Neural cell (in vitro differentiated cells): ENCODE data around the gene PDIA6. TPM values are rescaled to one million over a fixed set of nuclear protein-coding genes. Genes with fewer than 3 reads are reported as not detected.

Experiments used
- H2AFZ ChIP-seq: fragments of 200-600, 300-800 bp; sonication (generic), shearing (Covaris generic); 2 replicates; pipeline ENCODE4 v1.6.0; 2014; ENCODE audit warnings: low read depth, mild to moderate bottlenecking, antibody characterized with exemption, low read length, moderate library complexity
- H3F3A ChIP-seq: fragments of 200-600 bp; shearing (Covaris generic); 2 replicates; pipeline ENCODE4 v1.6.1; 2016; ENCODE audit warnings: mild to moderate bottlenecking, moderate library complexity, mixed read lengths, antibody characterized with exemption, low read length; ENCODE audit not compliant: insufficient read depth, poor library complexity, severe bottlenecking
- H3K27ac ChIP-seq: fragments of 200-600, 300-800 bp; sonication (generic), shearing (Covaris generic); 2 replicates; pipeline ENCODE4 v1.5.1; 2014; ENCODE audit warnings: mild to moderate bottlenecking, low read length, moderate library complexity
- H3K27me3 ChIP-seq: fragments of 300-800, 200-600 bp; sonication (generic), shearing (Covaris generic); 2 replicates; pipeline ENCODE4 v1.6.0; 2014; ENCODE audit warnings: mild to moderate bottlenecking, low read depth, low read length, moderate library complexity; ENCODE audit not compliant: insufficient read depth
- H3K36me3 ChIP-seq: fragments of 300-800, 200-600 bp; sonication (generic), shearing (Covaris generic); 2 replicates; pipeline ENCODE4 v1.5.1; 2014; ENCODE audit warnings: mild to moderate bottlenecking, antibody characterized with exemption, low read length, moderate library complexity; ENCODE audit not compliant: insufficient read depth
- H3K4me2 ChIP-seq: fragments of 300-800, 200-600 bp; sonication (generic), shearing (Covaris generic); 2 replicates; pipeline ENCODE4 v1.6.0; 2014; ENCODE audit warnings: mild to moderate bottlenecking, low read length
- H3K4me3 ChIP-seq: fragments of 300-800, 200-600 bp; sonication (generic), shearing (Covaris generic); 2 replicates; pipeline ENCODE4 v1.5.1; 2014; ENCODE audit warnings: mild to moderate bottlenecking, low read length, moderate library complexity
- H3K79me2 ChIP-seq: fragments of 200-600 bp; shearing (Covaris generic); replicated peaks from 2 replicates; pipeline ENCODE4 v1.6.0; 2014; ENCODE audit warnings: mild to moderate bottlenecking, low read length, moderate library complexity; ENCODE audit not compliant: insufficient read depth
- H3K9ac ChIP-seq: fragments of 300-800, 200-600 bp; sonication (generic), shearing (Covaris generic); 2 replicates; pipeline ENCODE4 v1.6.1; 2016; ENCODE audit warnings: mild to moderate bottlenecking, low read length, mixed read lengths
- H3K9me2 ChIP-seq: fragments of 200-600 bp; shearing (Covaris generic); 2 replicates; pipeline ENCODE4 v1.6.1; 2016; ENCODE audit warnings: mild to moderate bottlenecking, low read length, mixed read lengths; ENCODE audit not compliant: insufficient read depth
- H3K9me3 ChIP-seq: fragments of 200-600, 300-800 bp; sonication (generic), shearing (Covaris generic); 2 replicates; pipeline ENCODE4 v1.6.1; 2016; ENCODE audit warnings: mild to moderate bottlenecking, mixed run types, low read length, moderate library complexity, mixed read lengths
- H4K20me1 ChIP-seq: fragments of 200-600 bp; shearing (Covaris generic); 2 replicates; pipeline ENCODE4 v1.6.1; 2016; ENCODE audit warnings: mild to moderate bottlenecking, mixed run types; ENCODE audit not compliant: insufficient read depth
- EP300 ChIP-seq: fragments of 450-650 bp; conservative IDR thresholded peaks from 2 replicates; pipeline ENCODE4 v1.6.1; 2014; ENCODE audit warnings: antibody characterized with exemption, mild to moderate bottlenecking, moderate library complexity; ENCODE audit not compliant: poor library complexity, severe bottlenecking
- EZH2 ChIP-seq: fragments of 200-600, 300-800 bp; shearing (Covaris generic), sonication (generic); IDR thresholded peaks from 2 replicates; pipeline ENCODE4 v1.6.1; 2014; ENCODE audit warnings: antibody characterized with exemption, low read length, borderline replicate concordance, mild to moderate bottlenecking; ENCODE audit not compliant: insufficient read depth, poor library complexity, severe bottlenecking
- MXI1 ChIP-seq: fragments of 450-650 bp; conservative IDR thresholded peaks from 2 replicates; pipeline ENCODE4 v1.6.1; 2014; ENCODE audit warnings: antibody characterized with exemption, mild to moderate bottlenecking; ENCODE audit not compliant: poor library complexity, severe bottlenecking
- POLR2AphosphoS5 ChIP-seq: IDR thresholded peaks from 2 replicates; pipeline ENCODE4 v1.6.1; 2012
- RAD21 ChIP-seq: fragments of 450-650 bp; conservative IDR thresholded peaks from 2 replicates; pipeline ENCODE4 v1.6.1; 2014; ENCODE audit warnings: antibody characterized with exemption, mild to moderate bottlenecking, moderate library complexity
- TAF1 ChIP-seq: IDR thresholded peaks from 2 replicates; pipeline ENCODE4 v1.6.1; 2012; ENCODE audit warnings: low read depth
- polyA plus RNA-seq: library from polyadenylated mRNA; depleted of rRNA; stranded (reverse); fragments of >200 nt; gene quantifications from 2 replicates; pipeline ENCODE4 v1.2.3, GENCODE V29; 2014
- TF ChIP-seq, protein P1 (sequence below): fragments of 450-650 bp; IDR thresholded peaks from 2 replicates; pipeline ENCODE4 v1.5.1; 2014; ENCODE audit warnings: antibody characterized with exemption, mild to moderate bottlenecking, moderate library complexity; ENCODE audit not compliant: poor library complexity, severe bottlenecking
- TF ChIP-seq, protein P2 (sequence below): IDR thresholded peaks from 2 replicates; pipeline ENCODE4 v1.6.1; 2012; ENCODE audit warnings: borderline replicate concordance

Gene PDIA6
- polyA plus RNA-seq, 1 donor from 2014 or later, result 124 TPM

DNA sequence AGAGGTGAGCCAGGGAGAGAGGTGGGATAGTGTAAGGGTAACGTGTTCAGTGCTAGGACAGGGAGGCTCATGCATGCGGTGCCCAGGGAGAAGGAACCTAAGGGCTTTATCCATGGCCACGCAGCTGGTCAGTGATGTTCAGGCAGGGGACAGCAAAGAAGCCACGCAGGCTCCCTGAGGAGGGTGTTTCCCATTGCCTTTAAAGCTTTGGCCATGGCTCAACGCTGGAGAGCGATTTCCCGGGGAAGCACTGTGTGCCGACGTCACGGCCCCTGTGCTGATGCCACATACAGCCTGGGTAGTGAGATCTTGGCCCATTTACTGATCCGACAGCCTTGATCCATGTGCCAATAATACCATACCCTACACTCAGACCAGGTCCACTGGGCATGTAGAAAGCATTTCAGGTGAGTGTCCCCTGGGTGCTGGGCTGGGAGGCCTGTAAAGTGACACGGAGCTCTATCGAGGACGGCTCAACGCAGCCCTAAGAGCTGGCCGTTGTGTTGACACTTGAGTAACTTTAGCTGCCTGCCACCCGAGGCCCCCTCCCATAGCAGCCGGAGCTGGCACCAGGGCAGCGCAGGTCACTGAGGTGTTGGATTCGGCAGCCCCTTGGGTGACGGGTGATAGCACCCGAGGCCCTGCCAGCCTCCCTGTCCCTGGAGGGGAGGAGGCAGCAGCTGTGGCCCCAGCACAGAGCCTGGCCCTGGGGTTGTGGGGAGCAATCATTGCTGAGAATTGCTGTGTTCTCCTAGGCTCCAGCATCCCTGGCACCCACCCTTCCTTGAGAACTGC is 41.4 kb downstream of the PDIA6 start:
- Histone ChIP-seq H3K4me2 (no peak overlapping the region), H3K4me3 (no peak overlapping the region), H3K9me3 (no peaks in the 10 kb centered on the region), H3K79me2 (no peaks in the 10 kb centered on the region), H3F3A (no peaks in the 10 kb centered on the region), H4K20me1 (no peaks in the 10 kb centered on the region), H3K27me3 (no peaks in the 10 kb centered on the region), H3K27ac (no peak overlapping the region), H3K36me3 (no peaks in the 10 kb centered on the region), H3K9ac (no peak overlapping the region), H3K9me2 (no peaks in the 10 kb centered on the region), H2AFZ (no peak overlapping the region)
- no peak for TF ChIP-seq MXI1
- TF ChIP-seq, protein P1, sequence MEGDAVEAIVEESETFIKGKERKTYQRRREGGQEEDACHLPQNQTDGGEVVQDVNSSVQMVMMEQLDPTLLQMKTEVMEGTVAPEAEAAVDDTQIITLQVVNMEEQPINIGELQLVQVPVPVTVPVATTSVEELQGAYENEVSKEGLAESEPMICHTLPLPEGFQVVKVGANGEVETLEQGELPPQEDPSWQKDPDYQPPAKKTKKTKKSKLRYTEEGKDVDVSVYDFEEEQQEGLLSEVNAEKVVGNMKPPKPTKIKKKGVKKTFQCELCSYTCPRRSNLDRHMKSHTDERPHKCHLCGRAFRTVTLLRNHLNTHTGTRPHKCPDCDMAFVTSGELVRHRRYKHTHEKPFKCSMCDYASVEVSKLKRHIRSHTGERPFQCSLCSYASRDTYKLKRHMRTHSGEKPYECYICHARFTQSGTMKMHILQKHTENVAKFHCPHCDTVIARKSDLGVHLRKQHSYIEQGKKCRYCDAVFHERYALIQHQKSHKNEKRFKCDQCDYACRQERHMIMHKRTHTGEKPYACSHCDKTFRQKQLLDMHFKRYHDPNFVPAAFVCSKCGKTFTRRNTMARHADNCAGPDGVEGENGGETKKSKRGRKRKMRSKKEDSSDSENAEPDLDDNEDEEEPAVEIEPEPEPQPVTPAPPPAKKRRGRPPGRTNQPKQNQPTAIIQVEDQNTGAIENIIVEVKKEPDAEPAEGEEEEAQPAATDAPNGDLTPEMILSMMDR, result no peak
- TF ChIP-seq, protein P2, sequence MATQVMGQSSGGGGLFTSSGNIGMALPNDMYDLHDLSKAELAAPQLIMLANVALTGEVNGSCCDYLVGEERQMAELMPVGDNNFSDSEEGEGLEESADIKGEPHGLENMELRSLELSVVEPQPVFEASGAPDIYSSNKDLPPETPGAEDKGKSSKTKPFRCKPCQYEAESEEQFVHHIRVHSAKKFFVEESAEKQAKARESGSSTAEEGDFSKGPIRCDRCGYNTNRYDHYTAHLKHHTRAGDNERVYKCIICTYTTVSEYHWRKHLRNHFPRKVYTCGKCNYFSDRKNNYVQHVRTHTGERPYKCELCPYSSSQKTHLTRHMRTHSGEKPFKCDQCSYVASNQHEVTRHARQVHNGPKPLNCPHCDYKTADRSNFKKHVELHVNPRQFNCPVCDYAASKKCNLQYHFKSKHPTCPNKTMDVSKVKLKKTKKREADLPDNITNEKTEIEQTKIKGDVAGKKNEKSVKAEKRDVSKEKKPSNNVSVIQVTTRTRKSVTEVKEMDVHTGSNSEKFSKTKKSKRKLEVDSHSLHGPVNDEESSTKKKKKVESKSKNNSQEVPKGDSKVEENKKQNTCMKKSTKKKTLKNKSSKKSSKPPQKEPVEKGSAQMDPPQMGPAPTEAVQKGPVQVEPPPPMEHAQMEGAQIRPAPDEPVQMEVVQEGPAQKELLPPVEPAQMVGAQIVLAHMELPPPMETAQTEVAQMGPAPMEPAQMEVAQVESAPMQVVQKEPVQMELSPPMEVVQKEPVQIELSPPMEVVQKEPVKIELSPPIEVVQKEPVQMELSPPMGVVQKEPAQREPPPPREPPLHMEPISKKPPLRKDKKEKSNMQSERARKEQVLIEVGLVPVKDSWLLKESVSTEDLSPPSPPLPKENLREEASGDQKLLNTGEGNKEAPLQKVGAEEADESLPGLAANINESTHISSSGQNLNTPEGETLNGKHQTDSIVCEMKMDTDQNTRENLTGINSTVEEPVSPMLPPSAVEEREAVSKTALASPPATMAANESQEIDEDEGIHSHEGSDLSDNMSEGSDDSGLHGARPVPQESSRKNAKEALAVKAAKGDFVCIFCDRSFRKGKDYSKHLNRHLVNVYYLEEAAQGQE, result no peak
- no peak for TF ChIP-seq POLR2AphosphoS5
- no peak for TF ChIP-seq EZH2
- TF ChIP-seq TAF1, result no peak
- no peak for TF ChIP-seq RAD21

DNA sequence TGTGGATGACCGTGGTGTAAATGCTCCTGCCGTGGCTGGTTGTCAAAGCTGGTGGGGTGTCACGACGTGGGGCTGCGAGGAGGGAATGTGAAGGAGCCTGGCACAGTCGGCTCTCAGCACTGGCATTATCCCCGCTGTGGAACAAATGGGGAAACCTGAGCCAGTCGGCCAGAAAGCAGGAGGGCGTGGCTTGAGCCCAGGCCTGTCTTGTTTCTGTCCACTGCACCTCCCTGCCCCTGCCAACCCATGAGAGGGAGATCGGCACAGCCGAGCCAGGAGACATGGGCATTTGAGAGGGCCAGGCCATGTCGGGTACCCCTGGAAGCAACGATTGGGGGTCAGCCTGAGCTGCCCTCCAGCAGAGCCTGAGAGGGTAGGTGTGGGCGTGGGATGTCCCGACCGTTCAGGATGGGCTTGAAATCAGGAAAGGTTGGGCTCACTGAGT is 44.5 kb downstream of the PDIA6 start:
- TF ChIP-seq EP300 (no peak), EZH2 (no peak), MXI1 (no peak), POLR2AphosphoS5 (no peak), RAD21 (no peak)
- TF ChIP-seq, protein P2, result no peak
- no peak overlapping the region for H2AFZ ChIP-seq

More for the DNA sequence above, 44.5 kb downstream of the PDIA6 start:
- no peaks in the 10 kb centered on the region for H3K79me2 ChIP-seq
- no peaks in the 10 kb centered on the region for H3F3A ChIP-seq
- no peak overlapping the region for H3K27ac ChIP-seq
- H3K36me3 ChIP-seq, result no peaks in the 10 kb centered on the region
- no peaks in the 10 kb centered on the region for H3K27me3 ChIP-seq
- H3K9me2 ChIP-seq, result no peaks in the 10 kb centered on the region
- no peak overlapping the region for H3K4me3 ChIP-seq
- H3K9ac ChIP-seq, result no peak overlapping the region
- H3K9me3 ChIP-seq, result no peaks in the 10 kb centered on the region
- no peak overlapping the region for H3K4me2 ChIP-seq
- no peaks in the 10 kb centered on the region for H4K20me1 ChIP-seq
